ENCODE measurements around the gene MDM2. TPM values are rescaled to one million over a fixed set of nuclear protein-coding genes. Genes with fewer than 3 reads are reported as not detected.

MDM2 gene
- total RNA-seq, 1 experiment from 2014 or later, result 159 TPM

DNA sequence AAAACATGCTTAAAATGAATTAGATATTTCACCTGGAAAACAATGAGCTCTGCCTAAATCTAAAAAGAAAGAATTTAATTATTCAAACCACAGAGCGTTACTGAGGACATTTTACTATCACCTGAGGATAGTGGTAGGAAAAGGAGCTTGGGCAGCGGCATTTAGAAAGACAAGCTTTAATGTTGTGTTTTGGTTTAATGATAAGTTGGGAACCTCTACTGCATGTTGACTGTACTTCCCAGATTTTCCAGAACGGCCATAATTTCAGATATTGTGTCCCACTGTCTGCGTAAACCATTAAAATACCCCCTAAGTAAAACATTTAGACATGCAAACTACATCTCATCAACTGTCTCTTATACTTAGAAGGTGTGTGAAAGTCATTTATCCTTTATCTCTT, 69.6 kb downstream of the MDM2 start:
- no peak overlapping the region for H3K4ac ChIP-seq (ENCODE audit: low read depth, low read length)
- no peaks in the 10 kb centered on the region for H3K4me1 ChIP-seq (ENCODE audit: insufficient read depth, low read length)
- peaks cover 3 to 4% of the 10 kb centered on the region in 2 experiments; a peak in 1 of 4 replicates for H3K4me1 Mint-ChIP-seq
- H3K9me3 Mint-ChIP-seq, result peaks cover 7% of the 10 kb centered on the region in 2 experiments; a peak in 4 of 5 replicates
- H3K79me2 ChIP-seq (ENCODE audit: insufficient read depth, low read length), result no peaks in the 10 kb centered on the region
- DNase-seq, result no peak
- H2BK12ac ChIP-seq (ENCODE audit: insufficient read length, low read depth, low read length), result no peak overlapping the region
- no peak overlapping the region for H3K14ac ChIP-seq (ENCODE audit: insufficient read depth, low read length)
- H3K4me2 ChIP-seq (ENCODE audit: insufficient read depth, insufficient read length, low read length), result no peak overlapping the region
- H3K23me2 ChIP-seq (ENCODE audit: insufficient read length, low read depth, low read length, poor library complexity, severe bottlenecking), result no peaks in the 10 kb centered on the region
- no peaks in the 10 kb centered on the region for H3K27me3 ChIP-seq (ENCODE audit: insufficient read depth, low read length)
- H3K18ac ChIP-seq (ENCODE audit: insufficient read length, low read depth, low read length), result no peak overlapping the region
- no peak overlapping the region for H3K4me3 Mint-ChIP-seq
- no CpG with 5 or more reads among the region's 4 CpGs for WGBS (ENCODE audit: extremely low coverage, insufficient read length, low lambda C conversion rate)
- no peak overlapping the region for H4K5ac ChIP-seq (ENCODE audit: insufficient read length, low read depth, low read length)
- no peak overlapping the region for H3K27ac ChIP-seq (ENCODE audit: insufficient read length, low read depth, low read length)
- H3K27ac Mint-ChIP-seq, result no peak overlapping the region
- H2BK120ac ChIP-seq (ENCODE audit: low read depth, low read length, poor library complexity, severe bottlenecking), result no peak overlapping the region
- no peak overlapping the region for H3K56ac ChIP-seq (ENCODE audit: insufficient read length, low read depth, low read length)
- no peak overlapping the region for H4K8ac ChIP-seq (replicated peaks; ENCODE audit: insufficient read length, low read depth, low read length)
- no peak overlapping the region for H2BK20ac ChIP-seq (ENCODE audit: low read depth, low read length, poor library complexity, severe bottlenecking)
- no peak overlapping the region for H2AFZ ChIP-seq (ENCODE audit: low read length)
- no peak overlapping the region for H2BK15ac ChIP-seq (ENCODE audit: low read depth, low read length)
- H2BK5ac ChIP-seq (ENCODE audit: insufficient read length, low read length), result no peak overlapping the region
- 0 out of 7 replicates have a peak, but pooled peaks cover 0 to 3% (median 0%) of the 10 kb centered on the region in 3 experiments for H3K36me3 Mint-ChIP-seq (ENCODE audit: insufficient read depth in 1 of 3, low read depth in 3 of 3)
- TF ChIP-seq, protein P1, sequence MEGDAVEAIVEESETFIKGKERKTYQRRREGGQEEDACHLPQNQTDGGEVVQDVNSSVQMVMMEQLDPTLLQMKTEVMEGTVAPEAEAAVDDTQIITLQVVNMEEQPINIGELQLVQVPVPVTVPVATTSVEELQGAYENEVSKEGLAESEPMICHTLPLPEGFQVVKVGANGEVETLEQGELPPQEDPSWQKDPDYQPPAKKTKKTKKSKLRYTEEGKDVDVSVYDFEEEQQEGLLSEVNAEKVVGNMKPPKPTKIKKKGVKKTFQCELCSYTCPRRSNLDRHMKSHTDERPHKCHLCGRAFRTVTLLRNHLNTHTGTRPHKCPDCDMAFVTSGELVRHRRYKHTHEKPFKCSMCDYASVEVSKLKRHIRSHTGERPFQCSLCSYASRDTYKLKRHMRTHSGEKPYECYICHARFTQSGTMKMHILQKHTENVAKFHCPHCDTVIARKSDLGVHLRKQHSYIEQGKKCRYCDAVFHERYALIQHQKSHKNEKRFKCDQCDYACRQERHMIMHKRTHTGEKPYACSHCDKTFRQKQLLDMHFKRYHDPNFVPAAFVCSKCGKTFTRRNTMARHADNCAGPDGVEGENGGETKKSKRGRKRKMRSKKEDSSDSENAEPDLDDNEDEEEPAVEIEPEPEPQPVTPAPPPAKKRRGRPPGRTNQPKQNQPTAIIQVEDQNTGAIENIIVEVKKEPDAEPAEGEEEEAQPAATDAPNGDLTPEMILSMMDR (conservative IDR thresholded peaks at IDR 0.05), result no peak
- no peak overlapping the region for H3T11ph ChIP-seq (ENCODE audit: low read length)
- H4K91ac ChIP-seq (ENCODE audit: insufficient read length, low read depth, low read length), result no peak overlapping the region
- H4K20me1 ChIP-seq (ENCODE audit: control insufficient read depth, insufficient read depth, insufficient read length), result no peaks in the 10 kb centered on the region
- no peak overlapping the region for H2AK5ac ChIP-seq (ENCODE audit: insufficient read length, low read length)
- H3K27me3 Mint-ChIP-seq (ENCODE audit: low read depth), result no peaks in the 10 kb centered on the region
- H3K79me1 ChIP-seq (ENCODE audit: insufficient read depth, low read depth, low read length, poor library complexity, severe bottlenecking), result no peaks in the 10 kb centered on the region
- H3K9me3 ChIP-seq (ENCODE audit: control insufficient read depth, low read depth, low read length), result no peaks in the 10 kb centered on the region
- H3K9ac ChIP-seq (ENCODE audit: extremely low read depth, insufficient read length, low read length), result no peak overlapping the region
- H3K23ac ChIP-seq (ENCODE audit: insufficient read length, low read depth, low read length), result no peak overlapping the region
